Thyroid gland (tissue), 4 donors: Measurements from ENCODE around the gene RAPGEF4. TPM values are rescaled to one million over a fixed set of nuclear protein-coding genes. Genes with fewer than 3 reads are reported as not detected.

Source experiments
- DNase-seq, 2 donors: peaks; one replicate each; pipeline ENCODE4 v3.0.0-alpha.2; 2019
- H3K27ac ChIP-seq, 3 donors: fragments of 200-600 bp; sonication (generic); 1 replicate in 2 of 3; 2 replicates in 1 of 3; pipeline ENCODE4 v1.5.1; 2016 to 2019; ENCODE audit warnings: mild to moderate bottlenecking in 1 of 3, moderate library complexity in 1 of 3
- H3K27me3 ChIP-seq: fragments of 200-600 bp; sonication (generic); one replicate; pipeline ENCODE4 v1.5.1; 2019
- H3K36me3 ChIP-seq, 2 donors: fragments of 200-600 bp; sonication (generic); one replicate each; pipeline ENCODE4 v1.5.1; 2016 to 2019
- H3K4me1 ChIP-seq, 2 donors: fragments of 200-600 bp; sonication (generic); one replicate each; pipeline ENCODE4 v1.5.1; 2017 to 2019
- H3K4me3 ChIP-seq, 3 donors: fragments of 200-600 bp; sonication (generic); replicated peaks in 1 of 3; 1 replicate in 2 of 3; 2 replicates in 1 of 3; pipeline ENCODE4 v1.5.1; 2016; ENCODE audit warnings: mild to moderate bottlenecking in 1 of 3
- H3K9me3 ChIP-seq: fragments of 200-600 bp; sonication (generic); one replicate; pipeline ENCODE4 v1.5.1; 2017
- CTCF ChIP-seq, 6 experiments: fragments of 200-600 bp in 3 of 6; fragments of 450-650 bp in 3 of 6; sonication (generic) in 3 of 6; IDR thresholded peaks; one replicate each; pipeline ENCODE4 v1.5.1; 2016 to 2019; ENCODE audit warnings: antibody characterized with exemption in 6 of 6, mild to moderate bottlenecking in 2 of 6, inconsistent platforms in 1 of 6, moderate library complexity in 1 of 6
- POLR2A ChIP-seq, 2 donors: fragments of 450-650 bp; IDR thresholded peaks; one replicate each; pipeline ENCODE4 v1.6.1; 2017; ENCODE audit warnings: antibody characterized with exemption in 2 of 2, mild to moderate bottlenecking in 2 of 2, moderate library complexity in 1 of 2
- WGBS, 2 donors: methylation state at CpG; one replicate each; pipeline ENCODE4 v1.1.5; 2017; 5-methylcytosine and 5-hydroxymethylcytosine counted together
- intact Hi-C: fragments of 100-400 bp; cut with DNase I; formaldehyde crosslinking; loops from one replicate; pipeline ENCODE4 v1.15.1; 2023
- total RNA-seq, 4 donors: library from RNA; depleted of rRNA; stranded (reverse); fragments of >200 nt; gene quantifications; one replicate each; pipeline ENCODE4 v1.2.3, GENCODE V29; 2016

The RAPGEF4 gene
- total RNA-seq, 4 donors from 2014 or later, result 7.9 to 19.6 (median 12.1) TPM

- DNase-seq, result no peak
- H3K9me3 ChIP-seq, result no peaks in the 10 kb centered on the region
- WGBS, 2 donors, result 90 to 95% methylated on average over 4 of the region's 4 CpGs
- no peak overlapping the region for H3K27ac ChIP-seq
- no peaks in the 10 kb centered on the region for H3K27me3 ChIP-seq
- H3K36me3 ChIP-seq, result no peaks in the 10 kb centered on the region
- peaks cover 0 to 9% of the 10 kb centered on the region in 2 donors for H3K4me1 ChIP-seq
- H3K4me3 ChIP-seq, result no peak overlapping the region
- TF ChIP-seq POLR2A (IDR thresholded peaks at IDR 0.05) (no peak), CTCF (IDR thresholded peaks at IDR 0.05) (no peak)
- intact Hi-C loops, result no loop called here
Measured at GRCh38 chr2:172830482-172830881, 94.8 kb downstream of the RAPGEF4 start.

DNA sequence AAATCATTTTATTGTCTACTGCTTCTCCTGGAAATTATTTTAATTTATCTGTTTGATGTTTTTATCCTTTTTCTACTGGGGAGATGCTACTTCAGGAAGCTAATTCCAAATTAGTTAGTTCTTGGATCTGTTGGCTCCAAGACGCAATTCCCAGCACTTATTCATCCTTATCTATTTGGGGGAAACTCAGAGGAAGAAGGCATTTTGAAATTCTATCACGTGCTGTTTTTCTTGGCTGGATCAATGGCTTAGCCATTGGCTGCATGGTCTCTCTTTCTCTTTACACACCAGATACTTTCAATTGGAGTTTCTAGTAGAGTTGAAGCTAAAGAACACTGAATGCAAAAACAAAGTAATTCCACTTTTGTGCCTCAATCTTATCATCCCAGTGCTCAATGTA is 98.3 kb downstream of the RAPGEF4 start:
- no peaks in the 10 kb centered on the region for H3K9me3 ChIP-seq
- H3K36me3 ChIP-seq, result no peaks in the 10 kb centered on the region
- H3K27ac ChIP-seq, result peak overlapping the region in 1 of 3 donors; percentile 12
- peaks cover 0 to 9% of the 10 kb centered on the region in 2 donors for H3K4me1 ChIP-seq
- intact Hi-C loops, result no loop called here
- DNase-seq, result no peak
- no peak for TF ChIP-seq POLR2A (IDR thresholded peaks at IDR 0.05)
- TF ChIP-seq CTCF (IDR thresholded peaks at IDR 0.05), result no peak
- 63 to 68% methylated on average over 2 of the region's 2 CpGs for whole genome bisulfite sequencing, 2 donors
- no peaks in the 10 kb centered on the region for H3K27me3 ChIP-seq
- no peak overlapping the region for H3K4me3 ChIP-seq

- Histone ChIP-seq H3K27me3 (no peaks in the 10 kb centered on the region), H3K4me1 (peaks cover 0 to 9% of the 10 kb centered on the region in 2 donors), H3K4me3 (no peak overlapping the region), H3K27ac (no peak overlapping the region), H3K36me3 (no peaks in the 10 kb centered on the region), H3K9me3 (no peaks in the 10 kb centered on the region)
- TF ChIP-seq POLR2A (IDR thresholded peaks at IDR 0.05) (no peak), CTCF (IDR thresholded peaks at IDR 0.05) (no peak)
- intact Hi-C loops, result no loop called here
- no peak for DNase-seq
- 31 to 46% methylated on average over 6 of the region's 6 CpGs for WGBS, 2 donors
Measured at GRCh38 chr2:172834881-172835280, 99.2 kb downstream of the RAPGEF4 start.

- Histone ChIP-seq H3K36me3 (no peaks in the 10 kb centered on the region), H3K4me1 (peaks cover 0 to 9% of the 10 kb centered on the region in 2 donors), H3K4me3 (no peak overlapping the region), H3K27me3 (no peaks in the 10 kb centered on the region), H3K27ac (peak overlapping the region in 2 of 3 donors; percentile 52 to 53), H3K9me3 (no peaks in the 10 kb centered on the region)
- TF ChIP-seq POLR2A (IDR thresholded peaks at IDR 0.05) (no peak), CTCF (IDR thresholded peaks at IDR 0.05) (no peak)
- intact Hi-C loops, result no loop called here
- 62 to 71% methylated on average over 6 of the region's 6 CpGs for WGBS, 2 donors
- DNase-seq, result no peak
Measured at GRCh38 chr2:172836347-172836821, 100.7 kb downstream of the RAPGEF4 start.

DNA sequence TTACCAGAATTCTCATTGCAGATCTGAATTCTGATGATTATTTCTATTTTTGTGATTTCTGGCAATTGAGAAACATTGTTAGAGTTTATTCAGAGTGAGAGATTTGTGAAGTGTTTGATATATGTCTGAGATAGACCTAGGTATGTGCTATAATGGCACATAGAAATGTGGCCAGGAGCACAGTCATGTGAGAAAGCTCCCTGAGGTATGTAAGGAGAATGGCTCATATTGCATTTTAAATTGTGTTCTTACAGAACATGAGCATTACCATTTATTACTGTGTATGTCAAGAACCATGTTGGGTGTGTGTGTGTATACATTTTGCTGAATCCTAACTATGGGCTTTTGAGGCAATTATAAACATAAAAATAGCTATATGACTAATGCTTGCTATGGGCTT is 101.2 kb downstream of the RAPGEF4 start:
- no peak for TF ChIP-seq POLR2A (IDR thresholded peaks at IDR 0.05)
- TF ChIP-seq CTCF (IDR thresholded peaks at IDR 0.05), result no peak
- Histone ChIP-seq H3K27me3 (no peaks in the 10 kb centered on the region), H3K9me3 (no peaks in the 10 kb centered on the region), H3K36me3 (no peaks in the 10 kb centered on the region), H3K27ac (peak overlapping the region in 2 of 3 donors; percentile 3 to 53), H3K4me1 (peaks cover 0 to 9% of the 10 kb centered on the region in 2 donors), H3K4me3 (no peak overlapping the region)
- intact Hi-C loops, result no loop called here
- no peak for DNase-seq
